Measurements from ENCODE around the gene SLC6A6.

SLC6A6 gene

GRCh38 chr3:14528081-14528480 is 125.7 kb downstream of the SLC6A6 start:
- no peak for DNase-seq

- DNase-seq: no peak
Observed at GRCh38 chr3:14531856-14532395, 129.5 kb downstream of the SLC6A6 start.

GRCh38 chr3:14532691-14533456 is 130.5 kb downstream of the SLC6A6 start:
- DNase-seq: no peak

GRCh38 chr3:14533457-14533958 is 131.1 kb downstream of the SLC6A6 start:
- no peak for DNase-seq

- no peak for DNase-seq
Observed at GRCh38 chr3:14534516-14535191, 132.2 kb downstream of the SLC6A6 start.

GRCh38 chr3:14535616-14536015 is 133.2 kb downstream of the SLC6A6 start:
- DNase-seq: no peak

- DNase-seq: no peak
Observed at GRCh38 chr3:14536055-14536815, 133.8 kb downstream of the SLC6A6 start.

GRCh38 chr3:14536837-14537589 is 134.6 kb downstream of the SLC6A6 start:
- DNase-seq: no peak

GRCh38 chr3:14537590-14538450 is 135.4 kb downstream of the SLC6A6 start:
- DNase-seq: no peak

GRCh38 chr3:14538451-14539088 is 136.2 kb downstream of the SLC6A6 start:
- no peak for DNase-seq

All from NCI-H1694 (cell line).